ENCODE results near the gene G2E3. TPM values are rescaled to one million over a fixed set of nuclear protein-coding genes. Genes with fewer than 3 reads are reported as not detected.

The G2E3 gene
- total and polyA plus RNA-seq, 2 of the 13 experiments (the other 11 are each of a cell fraction or from before 2014, with no cell fraction given), result 22.8 to 63.0 TPM

DNA sequence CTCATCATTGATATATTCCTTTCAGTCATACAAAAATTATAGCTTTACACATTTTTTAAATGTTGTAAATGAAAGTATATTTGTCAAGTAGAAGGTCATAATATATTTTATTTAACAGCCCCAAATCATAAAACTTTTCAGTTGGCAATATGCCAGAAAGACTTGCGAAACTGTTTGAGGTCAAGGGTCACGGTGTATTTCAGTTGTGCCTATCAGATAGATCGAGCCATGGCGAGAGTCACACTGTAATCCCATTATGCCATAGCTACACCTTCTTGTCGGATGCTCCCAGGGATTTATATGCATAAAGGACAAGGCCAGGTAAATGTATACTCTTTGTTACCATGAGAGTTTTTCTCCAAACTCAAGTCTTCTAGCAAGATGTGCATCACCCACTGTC, 26.7 kb upstream of the G2E3 start (continued):
- TF ChIP-seq, protein P1, sequence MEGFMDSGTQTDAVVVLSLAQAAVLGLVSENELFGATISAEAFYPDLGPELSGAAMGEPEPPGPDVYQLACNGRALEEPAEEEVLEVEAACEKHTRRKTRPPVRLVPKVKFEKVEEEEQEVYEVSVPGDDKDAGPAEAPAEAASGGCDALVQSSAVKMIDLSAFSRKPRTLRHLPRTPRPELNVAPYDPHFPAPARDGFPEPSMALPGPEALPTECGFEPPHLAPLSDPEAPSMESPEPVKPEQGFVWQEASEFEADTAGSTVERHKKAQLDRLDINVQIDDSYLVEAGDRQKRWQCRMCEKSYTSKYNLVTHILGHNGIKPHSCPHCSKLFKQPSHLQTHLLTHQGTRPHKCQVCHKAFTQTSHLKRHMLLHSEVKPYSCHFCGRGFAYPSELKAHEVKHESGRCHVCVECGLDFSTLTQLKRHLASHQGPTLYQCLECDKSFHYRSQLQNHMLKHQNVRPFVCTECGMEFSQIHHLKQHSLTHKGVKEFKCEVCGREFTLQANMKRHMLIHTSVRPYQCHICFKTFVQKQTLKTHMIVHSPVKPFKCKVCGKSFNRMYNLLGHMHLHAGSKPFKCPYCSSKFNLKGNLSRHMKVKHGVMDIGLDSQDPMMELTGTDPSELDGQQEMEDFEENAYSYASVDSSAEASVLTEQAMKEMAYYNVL (CRISPR knock-in tag; IDR thresholded peaks at IDR 0.05; ENCODE audit: borderline replicate concordance), result no peak
- no peak for TF ChIP-seq IRF2 (CRISPR knock-in tag; IDR thresholded peaks at IDR 0.05)
- TF ChIP-seq ZNF839 (CRISPR knock-in tag; IDR thresholded peaks at IDR 0.05; ENCODE audit: borderline replicate concordance), result no peak
- TF ChIP-seq, protein P2, sequence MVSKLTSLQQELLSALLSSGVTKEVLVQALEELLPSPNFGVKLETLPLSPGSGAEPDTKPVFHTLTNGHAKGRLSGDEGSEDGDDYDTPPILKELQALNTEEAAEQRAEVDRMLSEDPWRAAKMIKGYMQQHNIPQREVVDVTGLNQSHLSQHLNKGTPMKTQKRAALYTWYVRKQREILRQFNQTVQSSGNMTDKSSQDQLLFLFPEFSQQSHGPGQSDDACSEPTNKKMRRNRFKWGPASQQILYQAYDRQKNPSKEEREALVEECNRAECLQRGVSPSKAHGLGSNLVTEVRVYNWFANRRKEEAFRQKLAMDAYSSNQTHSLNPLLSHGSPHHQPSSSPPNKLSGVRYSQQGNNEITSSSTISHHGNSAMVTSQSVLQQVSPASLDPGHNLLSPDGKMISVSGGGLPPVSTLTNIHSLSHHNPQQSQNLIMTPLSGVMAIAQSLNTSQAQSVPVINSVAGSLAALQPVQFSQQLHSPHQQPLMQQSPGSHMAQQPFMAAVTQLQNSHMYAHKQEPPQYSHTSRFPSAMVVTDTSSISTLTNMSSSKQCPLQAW (CRISPR knock-in tag; IDR thresholded peaks at IDR 0.05), result no peak
- no peak for TF ChIP-seq KLF9 (CRISPR knock-in tag; IDR thresholded peaks at IDR 0.05; ENCODE audit: low read depth)
- TF ChIP-seq, protein P3, sequence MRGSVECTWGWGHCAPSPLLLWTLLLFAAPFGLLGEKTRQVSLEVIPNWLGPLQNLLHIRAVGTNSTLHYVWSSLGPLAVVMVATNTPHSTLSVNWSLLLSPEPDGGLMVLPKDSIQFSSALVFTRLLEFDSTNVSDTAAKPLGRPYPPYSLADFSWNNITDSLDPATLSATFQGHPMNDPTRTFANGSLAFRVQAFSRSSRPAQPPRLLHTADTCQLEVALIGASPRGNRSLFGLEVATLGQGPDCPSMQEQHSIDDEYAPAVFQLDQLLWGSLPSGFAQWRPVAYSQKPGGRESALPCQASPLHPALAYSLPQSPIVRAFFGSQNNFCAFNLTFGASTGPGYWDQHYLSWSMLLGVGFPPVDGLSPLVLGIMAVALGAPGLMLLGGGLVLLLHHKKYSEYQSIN (CRISPR knock-in tag; IDR thresholded peaks at IDR 0.05; ENCODE audit: borderline replicate concordance), result no peak
- no peak for TF ChIP-seq ZNF552 (CRISPR knock-in tag; IDR thresholded peaks at IDR 0.05; ENCODE audit: borderline replicate concordance)
- TF ChIP-seq MAF1 (CRISPR knock-in tag; IDR thresholded peaks at IDR 0.05; ENCODE audit: borderline replicate concordance), result no peak
- no peak for TF ChIP-seq MAZ (IDR thresholded peaks at IDR 0.05; ENCODE audit: borderline replicate concordance, low read depth, low read length)
- no peak for TF ChIP-seq MAZ (CRISPR knock-in tag; IDR thresholded peaks at IDR 0.05; ENCODE audit: low read depth)
- no peak for TF ChIP-seq PAF1 (CRISPR knock-in tag; IDR thresholded peaks at IDR 0.05)
- TF ChIP-seq PHF5A (CRISPR knock-in tag; IDR thresholded peaks at IDR 0.05; ENCODE audit: low read depth, unreplicated experiment), result no peak
- TF ChIP-seq, protein P4, sequence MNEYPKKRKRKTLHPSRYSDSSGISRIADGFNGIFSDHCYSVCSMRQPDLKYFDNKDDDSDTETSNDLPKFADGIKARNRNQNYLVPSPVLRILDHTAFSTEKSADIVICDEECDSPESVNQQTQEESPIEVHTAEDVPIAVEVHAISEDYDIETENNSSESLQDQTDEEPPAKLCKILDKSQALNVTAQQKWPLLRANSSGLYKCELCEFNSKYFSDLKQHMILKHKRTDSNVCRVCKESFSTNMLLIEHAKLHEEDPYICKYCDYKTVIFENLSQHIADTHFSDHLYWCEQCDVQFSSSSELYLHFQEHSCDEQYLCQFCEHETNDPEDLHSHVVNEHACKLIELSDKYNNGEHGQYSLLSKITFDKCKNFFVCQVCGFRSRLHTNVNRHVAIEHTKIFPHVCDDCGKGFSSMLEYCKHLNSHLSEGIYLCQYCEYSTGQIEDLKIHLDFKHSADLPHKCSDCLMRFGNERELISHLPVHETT (CRISPR knock-in tag; conservative IDR thresholded peaks at IDR 0.05), result no peak
- TF ChIP-seq, protein P5, sequence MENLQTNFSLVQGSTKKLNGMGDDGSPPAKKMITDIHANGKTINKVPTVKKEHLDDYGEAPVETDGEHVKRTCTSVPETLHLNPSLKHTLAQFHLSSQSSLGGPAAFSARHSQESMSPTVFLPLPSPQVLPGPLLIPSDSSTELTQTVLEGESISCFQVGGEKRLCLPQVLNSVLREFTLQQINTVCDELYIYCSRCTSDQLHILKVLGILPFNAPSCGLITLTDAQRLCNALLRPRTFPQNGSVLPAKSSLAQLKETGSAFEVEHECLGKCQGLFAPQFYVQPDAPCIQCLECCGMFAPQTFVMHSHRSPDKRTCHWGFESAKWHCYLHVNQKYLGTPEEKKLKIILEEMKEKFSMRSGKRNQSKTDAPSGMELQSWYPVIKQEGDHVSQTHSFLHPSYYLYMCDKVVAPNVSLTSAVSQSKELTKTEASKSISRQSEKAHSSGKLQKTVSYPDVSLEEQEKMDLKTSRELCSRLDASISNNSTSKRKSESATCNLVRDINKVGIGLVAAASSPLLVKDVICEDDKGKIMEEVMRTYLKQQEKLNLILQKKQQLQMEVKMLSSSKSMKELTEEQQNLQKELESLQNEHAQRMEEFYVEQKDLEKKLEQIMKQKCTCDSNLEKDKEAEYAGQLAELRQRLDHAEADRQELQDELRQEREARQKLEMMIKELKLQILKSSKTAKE (CRISPR knock-in tag; IDR thresholded peaks at IDR 0.05; ENCODE audit: borderline replicate concordance), result no peak
- TF ChIP-seq POLR2AphosphoS2 (IDR thresholded peaks at IDR 0.05; ENCODE audit: low read depth, low read length), result no peak
- TF ChIP-seq, protein P6, sequence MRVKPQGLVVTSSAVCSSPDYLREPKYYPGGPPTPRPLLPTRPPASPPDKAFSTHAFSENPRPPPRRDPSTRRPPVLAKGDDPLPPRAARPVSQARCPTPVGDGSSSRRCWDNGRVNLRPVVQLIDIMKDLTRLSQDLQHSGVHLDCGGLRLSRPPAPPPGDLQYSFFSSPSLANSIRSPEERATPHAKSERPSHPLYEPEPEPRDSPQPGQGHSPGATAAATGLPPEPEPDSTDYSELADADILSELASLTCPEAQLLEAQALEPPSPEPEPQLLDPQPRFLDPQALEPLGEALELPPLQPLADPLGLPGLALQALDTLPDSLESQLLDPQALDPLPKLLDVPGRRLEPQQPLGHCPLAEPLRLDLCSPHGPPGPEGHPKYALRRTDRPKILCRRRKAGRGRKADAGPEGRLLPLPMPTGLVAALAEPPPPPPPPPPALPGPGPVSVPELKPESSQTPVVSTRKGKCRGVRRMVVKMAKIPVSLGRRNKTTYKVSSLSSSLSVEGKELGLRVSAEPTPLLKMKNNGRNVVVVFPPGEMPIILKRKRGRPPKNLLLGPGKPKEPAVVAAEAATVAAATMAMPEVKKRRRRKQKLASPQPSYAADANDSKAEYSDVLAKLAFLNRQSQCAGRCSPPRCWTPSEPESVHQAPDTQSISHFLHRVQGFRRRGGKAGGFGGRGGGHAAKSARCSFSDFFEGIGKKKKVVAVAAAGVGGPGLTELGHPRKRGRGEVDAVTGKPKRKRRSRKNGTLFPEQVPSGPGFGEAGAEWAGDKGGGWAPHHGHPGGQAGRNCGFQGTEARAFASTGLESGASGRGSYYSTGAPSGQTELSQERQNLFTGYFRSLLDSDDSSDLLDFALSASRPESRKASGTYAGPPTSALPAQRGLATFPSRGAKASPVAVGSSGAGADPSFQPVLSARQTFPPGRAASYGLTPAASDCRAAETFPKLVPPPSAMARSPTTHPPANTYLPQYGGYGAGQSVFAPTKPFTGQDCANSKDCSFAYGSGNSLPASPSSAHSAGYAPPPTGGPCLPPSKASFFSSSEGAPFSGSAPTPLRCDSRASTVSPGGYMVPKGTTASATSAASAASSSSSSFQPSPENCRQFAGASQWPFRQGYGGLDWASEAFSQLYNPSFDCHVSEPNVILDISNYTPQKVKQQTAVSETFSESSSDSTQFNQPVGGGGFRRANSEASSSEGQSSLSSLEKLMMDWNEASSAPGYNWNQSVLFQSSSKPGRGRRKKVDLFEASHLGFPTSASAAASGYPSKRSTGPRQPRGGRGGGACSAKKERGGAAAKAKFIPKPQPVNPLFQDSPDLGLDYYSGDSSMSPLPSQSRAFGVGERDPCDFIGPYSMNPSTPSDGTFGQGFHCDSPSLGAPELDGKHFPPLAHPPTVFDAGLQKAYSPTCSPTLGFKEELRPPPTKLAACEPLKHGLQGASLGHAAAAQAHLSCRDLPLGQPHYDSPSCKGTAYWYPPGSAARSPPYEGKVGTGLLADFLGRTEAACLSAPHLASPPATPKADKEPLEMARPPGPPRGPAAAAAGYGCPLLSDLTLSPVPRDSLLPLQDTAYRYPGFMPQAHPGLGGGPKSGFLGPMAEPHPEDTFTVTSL (CRISPR knock-in tag; IDR thresholded peaks at IDR 0.05; ENCODE audit: borderline replicate concordance), result no peak
